OCI-LY1 (cell line): ENCODE measurements around the gene EXOC6.

Source experiments
- H2AFZ ChIP-seq: fragments of 200-600 bp; sonication (generic), shearing (Covaris generic); 2 replicates; pipeline ENCODE4 v1.6.0; 2014; ENCODE audit warnings: antibody characterized with exemption, mild to moderate bottlenecking, low read length
- H3F3A ChIP-seq: fragments of 200-600 bp; sonication (generic), shearing (Covaris generic); 2 replicates; pipeline ENCODE4 v1.6.0; 2014; ENCODE audit warnings: mild to moderate bottlenecking, antibody characterized with exemption, low read length, moderate library complexity; ENCODE audit not compliant: insufficient read depth
- H3K27ac ChIP-seq: fragments of 200-600 bp; sonication (generic); 2 replicates; pipeline ENCODE4 v1.5.1; 2014; ENCODE audit warnings: low read length, mixed run types, mild to moderate bottlenecking, low read depth; ENCODE audit not compliant: poor library complexity, severe bottlenecking
- H3K27me3 ChIP-seq: fragments of 200-600 bp; sonication (generic); 2 replicates; pipeline ENCODE4 v1.6.0; 2014; ENCODE audit warnings: antibody characterized with exemption, mild to moderate bottlenecking, low read length, moderate library complexity; ENCODE audit not compliant: insufficient read depth
- H3K36me3 ChIP-seq: fragments of 200-600 bp; sonication (generic); 2 replicates; pipeline ENCODE4 v1.6.1; 2014; ENCODE audit warnings: mild to moderate bottlenecking, antibody characterized with exemption, low read length, moderate library complexity, mixed read lengths; ENCODE audit not compliant: insufficient read depth
- H3K4me1 ChIP-seq: fragments of 200-600 bp; sonication (generic); 2 replicates; pipeline ENCODE4 v1.5.1; 2014; ENCODE audit warnings: mild to moderate bottlenecking, low read length, moderate library complexity; ENCODE audit not compliant: insufficient read depth, severe bottlenecking
- H3K4me2 ChIP-seq: fragments of 200-600 bp; sonication (generic), shearing (Covaris generic); 2 replicates; pipeline ENCODE4 v1.6.1; 2014; ENCODE audit warnings: low read length
- H3K4me3 ChIP-seq: fragments of 200-600 bp; sonication (generic); 2 replicates; pipeline ENCODE4 v1.5.1; 2014; ENCODE audit warnings: low read length, low read depth, mild to moderate bottlenecking, mixed read lengths; ENCODE audit not compliant: poor library complexity, severe bottlenecking
- H3K79me2 ChIP-seq: fragments of 200-600 bp; shearing (Covaris generic); 2 replicates; pipeline ENCODE4 v1.6.1; 2016; ENCODE audit warnings: mixed run types, low read length, mixed read lengths; ENCODE audit not compliant: insufficient read depth
- H3K9ac ChIP-seq: fragments of 200-600 bp; sonication (generic), shearing (Covaris generic); 2 replicates; pipeline ENCODE4 v1.6.1; 2014; ENCODE audit warnings: mild to moderate bottlenecking, low read length, mixed read lengths
- H3K9me2 ChIP-seq: fragments of 200-600 bp; sonication (generic), shearing (Covaris generic); 2 replicates; pipeline ENCODE4 v1.6.1; 2014; ENCODE audit warnings: low read depth, mild to moderate bottlenecking, low read length, mixed read lengths
- H3K9me3 ChIP-seq: fragments of 200-600 bp; shearing (Covaris generic); 2 replicates; pipeline ENCODE4 v1.6.1; 2014; ENCODE audit warnings: low read length, mixed read lengths
- H4K20me1 ChIP-seq: fragments of 200-600 bp; sonication (generic), shearing (Covaris generic); 2 replicates; pipeline ENCODE4 v1.6.0; 2016; ENCODE audit warnings: mild to moderate bottlenecking, low read length; ENCODE audit not compliant: insufficient read depth
- EZH2 ChIP-seq: fragments of 200-600 bp; sonication (generic), shearing (Covaris generic); IDR thresholded peaks from 2 replicates; pipeline ENCODE4 v1.8.0; 2017; ENCODE audit warnings: borderline replicate concordance, mixed run types, mild to moderate bottlenecking, antibody characterized with exemption, low read length, moderate library complexity, mixed read lengths
- TF ChIP-seq, protein P1 (sequence below): fragments of 200-600 bp; sonication (generic), shearing (Covaris generic); IDR thresholded peaks from 2 replicates; pipeline ENCODE4 v1.5.1; 2017; ENCODE audit warnings: mild to moderate bottlenecking, antibody characterized with exemption, low read length, moderate library complexity, mixed read lengths

EXOC6 gene

DNA sequence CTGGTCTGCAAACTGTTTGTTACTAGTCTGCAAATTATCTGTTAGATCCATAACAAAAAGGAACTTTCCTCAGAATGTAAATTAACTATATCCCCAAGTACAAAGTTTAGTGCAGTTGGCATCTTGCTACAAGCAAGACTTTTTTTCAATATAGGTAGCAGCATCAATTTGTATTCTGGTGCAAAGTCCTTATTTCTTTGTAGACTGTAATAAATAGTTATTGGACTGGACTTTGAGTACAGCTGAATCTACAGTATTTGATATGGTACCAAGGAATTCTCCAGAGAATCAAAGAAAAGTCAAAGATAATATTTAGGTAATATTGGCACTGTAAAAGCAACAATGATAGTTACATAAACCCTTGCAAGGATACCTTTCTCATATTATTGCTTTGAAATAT lies 89.6 kb downstream of the EXOC6 start:
- no peaks in the 10 kb centered on the region for H3K4me1 ChIP-seq

DNA sequence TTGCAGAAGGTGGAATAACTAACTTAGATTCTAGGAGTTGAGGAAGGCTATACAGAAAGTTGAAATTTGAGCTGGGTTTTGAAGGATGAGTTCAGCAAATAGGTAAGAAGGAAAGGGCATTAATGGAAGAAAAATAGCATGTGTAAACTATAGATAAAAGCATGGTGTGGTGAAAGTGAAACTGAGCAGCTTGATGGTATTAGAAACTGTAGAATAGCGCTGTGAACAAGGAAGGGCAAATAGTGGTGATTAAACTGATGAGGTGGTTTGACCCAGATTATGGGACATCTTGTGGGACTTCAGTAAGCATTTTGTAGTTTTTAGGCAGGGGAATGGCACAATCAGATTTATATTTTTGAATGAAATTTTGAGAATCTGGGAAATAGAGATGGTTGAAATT lies 90.5 kb downstream of the EXOC6 start:
- TF ChIP-seq EZH2, result no peak
- TF ChIP-seq, protein P1, sequence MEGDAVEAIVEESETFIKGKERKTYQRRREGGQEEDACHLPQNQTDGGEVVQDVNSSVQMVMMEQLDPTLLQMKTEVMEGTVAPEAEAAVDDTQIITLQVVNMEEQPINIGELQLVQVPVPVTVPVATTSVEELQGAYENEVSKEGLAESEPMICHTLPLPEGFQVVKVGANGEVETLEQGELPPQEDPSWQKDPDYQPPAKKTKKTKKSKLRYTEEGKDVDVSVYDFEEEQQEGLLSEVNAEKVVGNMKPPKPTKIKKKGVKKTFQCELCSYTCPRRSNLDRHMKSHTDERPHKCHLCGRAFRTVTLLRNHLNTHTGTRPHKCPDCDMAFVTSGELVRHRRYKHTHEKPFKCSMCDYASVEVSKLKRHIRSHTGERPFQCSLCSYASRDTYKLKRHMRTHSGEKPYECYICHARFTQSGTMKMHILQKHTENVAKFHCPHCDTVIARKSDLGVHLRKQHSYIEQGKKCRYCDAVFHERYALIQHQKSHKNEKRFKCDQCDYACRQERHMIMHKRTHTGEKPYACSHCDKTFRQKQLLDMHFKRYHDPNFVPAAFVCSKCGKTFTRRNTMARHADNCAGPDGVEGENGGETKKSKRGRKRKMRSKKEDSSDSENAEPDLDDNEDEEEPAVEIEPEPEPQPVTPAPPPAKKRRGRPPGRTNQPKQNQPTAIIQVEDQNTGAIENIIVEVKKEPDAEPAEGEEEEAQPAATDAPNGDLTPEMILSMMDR, result no peak
- Histone ChIP-seq H4K20me1 (no peaks in the 10 kb centered on the region), H3K4me2 (no peak overlapping the region), H3K9me3 (no peaks in the 10 kb centered on the region), H3K9ac (no peak overlapping the region), H3K36me3 (no peaks in the 10 kb centered on the region), H3F3A (no peaks in the 10 kb centered on the region), H2AFZ (no peak overlapping the region), H3K9me2 (no peaks in the 10 kb centered on the region), H3K27ac (no peak overlapping the region), H3K79me2 (no peaks in the 10 kb centered on the region), H3K4me3 (no peak overlapping the region), H3K27me3 (no peaks in the 10 kb centered on the region), H3K4me1 (no peaks in the 10 kb centered on the region)

More for the DNA sequence above, 89.6 kb downstream of the EXOC6 start:
- Histone ChIP-seq H3K9ac (no peak overlapping the region), H4K20me1 (no peaks in the 10 kb centered on the region), H3K36me3 (no peaks in the 10 kb centered on the region), H3K4me2 (no peak overlapping the region), H3K79me2 (no peaks in the 10 kb centered on the region), H3K27ac (no peak overlapping the region), H3K9me3 (no peaks in the 10 kb centered on the region), H3K27me3 (no peaks in the 10 kb centered on the region), H3K4me3 (no peak overlapping the region), H2AFZ (no peak overlapping the region), H3K9me2 (no peaks in the 10 kb centered on the region), H3F3A (no peaks in the 10 kb centered on the region)
- TF ChIP-seq, protein P1, result no peak
- no peak for TF ChIP-seq EZH2

DNA sequence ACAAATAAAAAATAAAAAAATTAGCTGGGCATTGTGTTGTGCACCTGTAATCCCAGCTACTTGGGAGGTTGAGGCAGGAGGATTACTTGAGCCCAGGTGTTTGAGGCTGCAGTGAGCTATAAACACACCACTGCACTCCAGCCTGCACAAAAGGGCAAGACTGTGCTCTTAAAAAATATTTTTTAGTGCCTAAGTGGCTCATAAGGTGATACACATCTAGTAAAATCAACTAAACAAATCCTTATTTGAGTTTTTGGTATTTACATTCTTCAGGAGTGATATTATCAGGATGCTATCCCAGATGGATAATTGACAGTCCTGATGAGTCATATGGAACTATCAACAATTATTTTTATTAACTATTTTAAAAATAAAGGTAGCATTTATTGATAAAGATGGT lies 93.9 kb downstream of the EXOC6 start:
- H3F3A ChIP-seq, result no peaks in the 10 kb centered on the region
- H3K9ac ChIP-seq, result no peak overlapping the region
- H3K4me1 ChIP-seq, result no peaks in the 10 kb centered on the region
- H3K27ac ChIP-seq, result no peak overlapping the region
- H3K4me2 ChIP-seq, result no peak overlapping the region
- H4K20me1 ChIP-seq, result no peaks in the 10 kb centered on the region
- no peaks in the 10 kb centered on the region for H3K36me3 ChIP-seq
- no peak overlapping the region for H3K4me3 ChIP-seq
- TF ChIP-seq, protein P1, result no peak
- TF ChIP-seq EZH2, result no peak
- no peaks in the 10 kb centered on the region for H3K9me2 ChIP-seq
- no peaks in the 10 kb centered on the region for H3K79me2 ChIP-seq
- H2AFZ ChIP-seq, result no peak overlapping the region
- no peaks in the 10 kb centered on the region for H3K27me3 ChIP-seq
- H3K9me3 ChIP-seq, result no peaks in the 10 kb centered on the region
